Choroid plexus epithelial cell (primary cell): Measurements from ENCODE around the gene TNFAIP8L1.

Source experiments
- DNase-seq: peaks from one replicate; pipeline ENCODE4 v3.0.0-alpha.2; 2010; ENCODE audit warnings: low read depth
- H3K4me3 ChIP-seq: 2 replicates; pipeline ENCODE4 v1.5.1; 2011; ENCODE audit warnings: low read depth, mild to moderate bottlenecking, control low read depth, low read length, moderate library complexity
- CTCF ChIP-seq: conservative IDR thresholded peaks from 2 replicates; pipeline ENCODE4 v1.5.1; 2011; ENCODE audit warnings: low read depth, mild to moderate bottlenecking, control low read depth, inconsistent platforms, low read length, moderate library complexity

Gene TNFAIP8L1

GRCh38 chr19:4638828-4639530, at the start of gene TNFAIP8L1:
TSS of gene TNFAIP8L1 (plus strand) at chr19:4639516. CDS start at chr19:4651870, 12,354 bp downstream.
- peak; percentile 97 for DNase-seq
- no peak for TF ChIP-seq CTCF

DNA sequence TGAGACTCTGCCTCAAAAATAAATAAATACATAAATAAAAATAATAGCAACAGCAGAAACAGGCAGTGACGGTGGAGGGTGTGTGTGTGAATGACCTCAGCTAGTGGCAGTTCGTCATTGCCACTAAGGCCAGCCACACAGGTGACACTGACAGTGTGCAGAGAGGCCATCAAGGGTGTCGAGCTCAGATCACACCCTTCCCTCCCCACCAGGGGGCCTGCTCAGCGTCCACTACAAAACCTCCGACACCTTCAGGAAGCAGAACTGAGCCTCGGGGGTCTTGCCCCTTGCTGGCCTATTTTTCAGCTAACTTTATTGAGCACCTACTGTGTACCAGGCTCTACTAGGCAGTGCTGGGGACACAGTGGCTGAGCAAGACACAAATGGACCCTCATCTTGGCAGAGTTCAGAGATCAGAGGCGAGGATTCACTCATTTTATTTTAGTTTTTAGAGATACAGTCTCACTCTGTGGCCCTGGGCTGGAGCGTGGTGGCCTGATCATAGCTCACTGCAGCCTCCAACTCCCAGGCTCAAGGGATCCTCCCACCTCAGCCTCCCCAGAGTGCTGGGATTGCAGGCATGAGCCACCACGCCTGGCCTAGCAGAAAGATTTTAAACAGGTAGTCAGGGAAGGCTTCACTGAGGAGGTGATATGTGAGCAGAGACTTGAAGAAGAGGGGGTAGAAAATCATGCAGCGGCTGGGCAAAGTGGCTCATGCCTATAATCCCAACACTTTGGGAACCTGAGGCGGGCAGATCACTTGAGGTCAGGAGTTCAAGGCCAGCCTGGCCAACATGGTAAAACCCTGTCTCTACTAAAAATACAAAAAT, 49.5 kb upstream of the TNFAIP8L1 start:
- no peak for DNase-seq
- no peak overlapping the region for H3K4me3 ChIP-seq
- TF ChIP-seq CTCF, result peak; percentile 52

More at GRCh38 chr19:4638828-4639530, at the start of gene TNFAIP8L1:
- H3K4me3 ChIP-seq, result peak within 1 kb of the TSS; percentile 84

DNA sequence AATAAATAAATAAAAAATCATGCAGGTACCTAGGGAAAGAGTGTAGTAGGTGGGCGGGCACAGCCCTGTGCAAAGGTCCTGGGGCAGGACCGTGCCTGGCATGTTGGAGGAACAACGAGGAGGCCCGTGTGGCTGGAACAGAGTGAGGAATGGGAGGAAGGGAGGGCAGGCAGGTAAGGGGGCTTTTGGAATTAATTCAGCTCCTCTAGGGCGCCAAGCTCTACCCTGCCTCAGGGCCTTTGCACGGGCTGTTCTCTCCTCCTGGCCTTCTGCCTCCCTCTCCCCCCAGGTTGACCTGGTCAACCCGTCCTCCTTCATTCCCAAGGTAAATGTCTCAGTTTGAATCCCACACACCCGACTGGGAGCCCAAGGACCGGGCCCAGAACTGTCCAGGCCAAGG, 48.8 kb upstream of the TNFAIP8L1 start:
- DNase-seq, result no peak
- no peak for TF ChIP-seq CTCF
- no peak overlapping the region for H3K4me3 ChIP-seq

GRCh38 chr19:4591320-4591719, 48.0 kb upstream of the TNFAIP8L1 start:
- H3K4me3 ChIP-seq, result no peak overlapping the region
- DNase-seq, result no peak
- no peak for TF ChIP-seq CTCF

DNA sequence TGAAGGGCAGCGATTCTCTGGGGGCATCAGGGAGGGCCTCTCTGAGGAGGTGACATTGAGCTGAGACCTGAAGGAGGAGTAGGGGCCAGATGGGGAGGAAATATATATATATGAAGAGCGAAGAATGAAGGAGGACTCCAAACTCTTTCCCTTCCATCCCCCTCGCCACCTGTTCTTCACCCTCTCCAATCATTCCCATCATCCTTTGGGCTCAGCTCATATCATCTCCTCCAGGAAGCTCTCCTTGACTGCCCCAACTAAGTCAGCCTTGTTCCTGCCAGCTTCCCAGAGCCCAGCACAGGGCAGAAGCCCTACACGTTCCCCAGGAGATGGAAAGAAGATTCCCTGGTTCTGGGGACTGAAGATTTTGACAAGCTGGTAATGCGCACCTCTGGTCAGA, 46.9 kb upstream of the TNFAIP8L1 start:
- DNase-seq, result no peak
- TF ChIP-seq CTCF, result no peak
- H3K4me3 ChIP-seq, result no peak overlapping the region

- no peak overlapping the region for H3K4me3 ChIP-seq
- no peak for TF ChIP-seq CTCF
- DNase-seq, result no peak
Measured at GRCh38 chr19:4593409-4593851, 45.9 kb upstream of the TNFAIP8L1 start.
